Activated T-helper 2 cell treated with anti-CD3 and anti-CD28 coated beads, Interferon-gamma antibody, Interleukin-2, Interleukin-4, amounts not matched to agents 10 μg/mL and 5 μg/mL and 100 μg/mL, durations not matched to agents 14 hours and 24 hours and 36 hours (primary cell): ENCODE measurements around the gene GIPC2. TPM values are rescaled to one million over a fixed set of nuclear protein-coding genes. Genes with fewer than 3 reads are reported as not detected.
"Not testable (repeated sequence)": the region's sequence is repeated elsewhere in the genome, so short reads cannot be mapped to it uniquely, and the experiment has no call there.

Source experiments
- DNase-seq: peaks from one replicate; pipeline ENCODE4 v3.0.0; 2021; ENCODE audit warnings: low spot score
- H3K27ac Mint-ChIP-seq: one replicate; pipeline ENCODE4 v1.8.0; 2021; ENCODE audit warnings: mixed read lengths
- H3K27me3 Mint-ChIP-seq: one replicate; pipeline ENCODE4 v1.8.0; 2021; ENCODE audit warnings: low read depth, mixed read lengths
- H3K36me3 Mint-ChIP-seq: one replicate; pipeline ENCODE4 v1.8.0; 2021; ENCODE audit warnings: low read depth, mixed read lengths
- H3K4me1 Mint-ChIP-seq: one replicate; pipeline ENCODE4 v1.8.0; 2021; ENCODE audit warnings: low read depth, mixed read lengths
- H3K4me3 Mint-ChIP-seq: one replicate; pipeline ENCODE4 v1.8.0; 2021; ENCODE audit warnings: low read depth, mild to moderate bottlenecking, moderate library complexity, mixed read lengths
- H3K9me3 Mint-ChIP-seq: one replicate; pipeline ENCODE4 v1.8.0; 2021; ENCODE audit warnings: mixed read lengths
- intact Hi-C: fragments of 100-400 bp; cut with micrococcal nuclease; formaldehyde crosslinking; loops from one replicate; pipeline ENCODE4 v1.15.1; 2023
- total RNA-seq: library from RNA; stranded (reverse); gene quantifications from 2 replicates; pipeline ENCODE4 v1.2.3, GENCODE V29; 2022

GIPC2 gene
- total RNA-seq, 1 donor from 2014 or later, result 0.09 TPM

- intact Hi-C loops, result no loop called here
- no peaks in the 10 kb centered on the region for H3K9me3 Mint-ChIP-seq
- peaks cover 9% of the 10 kb centered on the region for H3K27me3 Mint-ChIP-seq
- H3K4me1 Mint-ChIP-seq, result peaks cover 5% of the 10 kb centered on the region
- DNase-seq, result no peak
- H3K4me3 Mint-ChIP-seq, result no peak overlapping the region
- H3K27ac Mint-ChIP-seq, result no peak overlapping the region
- no peaks in the 10 kb centered on the region for H3K36me3 Mint-ChIP-seq
Observed at GRCh38 chr1:78058670-78059069, 12.9 kb downstream of the GIPC2 start.

GRCh38 chr1:78060857-78061563, 15.2 kb downstream of the GIPC2 start:
- no peak for DNase-seq
- intact Hi-C loops, result no loop called here
- Mint-ChIP-seq H3K4me3 (no peak overlapping the region), H3K4me1 (no peaks in the 10 kb centered on the region), H3K9me3 (no peaks in the 10 kb centered on the region), H3K36me3 (no peaks in the 10 kb centered on the region), H3K27ac (no peak overlapping the region), H3K27me3 (peaks cover 9% of the 10 kb centered on the region)

- intact Hi-C loops, result no loop called here
- Mint-ChIP-seq H3K4me1 (no peaks in the 10 kb centered on the region), H3K27me3 (peaks cover 12% of the 10 kb centered on the region), H3K27ac (no peak overlapping the region), H3K4me3 (no peak overlapping the region), H3K36me3 (no peaks in the 10 kb centered on the region), H3K9me3 (no peaks in the 10 kb centered on the region)
- DNase-seq, result no peak
Observed at GRCh38 chr1:78061825-78062523, 16.2 kb downstream of the GIPC2 start.

- intact Hi-C loops, DNase-seq, H3K9me3 Mint-ChIP-seq, H3K27ac Mint-ChIP-seq, H3K36me3 Mint-ChIP-seq, H3K27me3 Mint-ChIP-seq, H3K4me1 Mint-ChIP-seq, H3K4me3 Mint-ChIP-seq: not testable (repeated sequence)
Observed at GRCh38 chr1:78064886-78065285, 19.1 kb downstream of the GIPC2 start.

- H3K27me3 Mint-ChIP-seq, result peaks cover 13% of the 10 kb centered on the region
- H3K9me3 Mint-ChIP-seq, result no peaks in the 10 kb centered on the region
- H3K36me3 Mint-ChIP-seq, result no peaks in the 10 kb centered on the region
- intact Hi-C loops, result no loop called here
- no peak overlapping the region for H3K27ac Mint-ChIP-seq
- no peak for DNase-seq
- no peak overlapping the region for H3K4me3 Mint-ChIP-seq
- no peaks in the 10 kb centered on the region for H3K4me1 Mint-ChIP-seq
Observed at GRCh38 chr1:78068681-78069283, 23.0 kb downstream of the GIPC2 start.

GRCh38 chr1:78069784-78070183, 24.0 kb downstream of the GIPC2 start:
- intact Hi-C loops, result no loop called here
- H3K27ac Mint-ChIP-seq, result no peak overlapping the region

GRCh38 chr1:78070210-78070609, 24.4 kb downstream of the GIPC2 start:
- H3K27ac Mint-ChIP-seq, result no peak overlapping the region
- DNase-seq, result no peak
- H3K36me3 Mint-ChIP-seq, result no peaks in the 10 kb centered on the region
- peaks cover 13% of the 10 kb centered on the region for H3K27me3 Mint-ChIP-seq
- no peaks in the 10 kb centered on the region for H3K9me3 Mint-ChIP-seq
- H3K4me3 Mint-ChIP-seq, result no peak overlapping the region
- no peaks in the 10 kb centered on the region for H3K4me1 Mint-ChIP-seq
- intact Hi-C loops, result no loop called here

More at GRCh38 chr1:78069784-78070183, 24.0 kb downstream of the GIPC2 start:
- Mint-ChIP-seq H3K4me3 (no peak overlapping the region), H3K27me3 (peaks cover 13% of the 10 kb centered on the region), H3K36me3 (no peaks in the 10 kb centered on the region), H3K9me3 (no peaks in the 10 kb centered on the region), H3K4me1 (no peaks in the 10 kb centered on the region)
- no peak for DNase-seq

- Mint-ChIP-seq H3K4me3 (no peak overlapping the region), H3K36me3 (no peaks in the 10 kb centered on the region), H3K27me3 (peaks cover 13% of the 10 kb centered on the region), H3K27ac (no peak overlapping the region), H3K4me1 (no peaks in the 10 kb centered on the region), H3K9me3 (no peaks in the 10 kb centered on the region)
- intact Hi-C loops, result no loop called here
- no peak for DNase-seq
Observed at GRCh38 chr1:78070758-78071157, 25.0 kb downstream of the GIPC2 start.

GRCh38 chr1:78071696-78072095, 25.9 kb downstream of the GIPC2 start:
- Mint-ChIP-seq H3K36me3 (no peaks in the 10 kb centered on the region), H3K9me3 (no peaks in the 10 kb centered on the region), H3K27ac (no peak overlapping the region), H3K4me1 (no peaks in the 10 kb centered on the region), H3K27me3 (peaks cover 8% of the 10 kb centered on the region), H3K4me3 (no peak overlapping the region)
- intact Hi-C loops, result no loop called here
- no peak for DNase-seq

GRCh38 chr1:78072216-78072615, 26.4 kb downstream of the GIPC2 start:
- Mint-ChIP-seq H3K36me3 (no peaks in the 10 kb centered on the region), H3K4me1 (no peaks in the 10 kb centered on the region), H3K27ac (no peak overlapping the region), H3K9me3 (no peaks in the 10 kb centered on the region), H3K4me3 (no peak overlapping the region), H3K27me3 (peaks cover 7% of the 10 kb centered on the region)
- no peak for DNase-seq
- intact Hi-C loops, result no loop called here

GRCh38 chr1:78073441-78073840, 27.7 kb downstream of the GIPC2 start:
- H3K36me3 Mint-ChIP-seq, result no peaks in the 10 kb centered on the region
- intact Hi-C loops, result no loop called here
- H3K9me3 Mint-ChIP-seq, result no peaks in the 10 kb centered on the region

GRCh38 chr1:78075621-78076020, 29.9 kb downstream of the GIPC2 start:
- H3K4me3 Mint-ChIP-seq, result no peak overlapping the region
- no peak for DNase-seq
- intact Hi-C loops, result no loop called here
- H3K4me1 Mint-ChIP-seq, result peaks cover 8% of the 10 kb centered on the region
- H3K9me3 Mint-ChIP-seq, result no peaks in the 10 kb centered on the region
- no peaks in the 10 kb centered on the region for H3K36me3 Mint-ChIP-seq
- no peak overlapping the region for H3K27ac Mint-ChIP-seq
- peaks cover 4% of the 10 kb centered on the region for H3K27me3 Mint-ChIP-seq

More at GRCh38 chr1:78073441-78073840, 27.7 kb downstream of the GIPC2 start:
- H3K27ac Mint-ChIP-seq, result no peak overlapping the region
- no peaks in the 10 kb centered on the region for H3K4me1 Mint-ChIP-seq
- peaks cover 7% of the 10 kb centered on the region for H3K27me3 Mint-ChIP-seq
- no peak overlapping the region for H3K4me3 Mint-ChIP-seq
- DNase-seq, result no peak

GRCh38 chr1:78078358-78078757, 32.6 kb downstream of the GIPC2 start:
- peaks cover 16% of the 10 kb centered on the region for H3K4me1 Mint-ChIP-seq
- no peak overlapping the region for H3K4me3 Mint-ChIP-seq
- H3K9me3 Mint-ChIP-seq, result no peaks in the 10 kb centered on the region
- no peak overlapping the region for H3K27ac Mint-ChIP-seq
- intact Hi-C loops, result no loop called here
- no peaks in the 10 kb centered on the region for H3K27me3 Mint-ChIP-seq
- no peaks in the 10 kb centered on the region for H3K36me3 Mint-ChIP-seq
- DNase-seq, result no peak
